Stimulated activated CD8-positive, alpha-beta memory T cell treated with anti-CD3 and anti-CD28 coated beads, Interleukin-4, amount 100 ng/mL, for 24 hours (primary cell): ENCODE results near the gene BRPF1.

ENCODE experiments used
- DNase-seq: peaks from one replicate; pipeline ENCODE4 v3.0.0-alpha.2; 2020; ENCODE audit warnings: low read depth

Gene BRPF1

GRCh38 chr3:9703736-9704346, 27.7 kb upstream of the BRPF1 start, which contains the start of gene CPNE9:
CPNE9 (plus strand) TSS chr3:9703833; CDS start chr3:9703997, 164 bp downstream.
- no peak for DNase-seq

- no peak for DNase-seq
Measured at GRCh38 chr3:9704347-9705322, 26.9 kb upstream of the BRPF1 start.

- no peak for DNase-seq
Measured at GRCh38 chr3:9710174-9710739, 21.3 kb upstream of the BRPF1 start.

- DNase-seq, result no peak
Measured at GRCh38 chr3:9712415-9712814, 19.1 kb upstream of the BRPF1 start.

GRCh38 chr3:9713142-9713541, 18.4 kb upstream of the BRPF1 start:
- DNase-seq, result no peak

GRCh38 chr3:9715136-9715535, 16.4 kb upstream of the BRPF1 start:
- no peak for DNase-seq

GRCh38 chr3:9715764-9716437, 15.6 kb upstream of the BRPF1 start:
- no peak for DNase-seq

GRCh38 chr3:9716801-9717555, 14.6 kb upstream of the BRPF1 start:
- DNase-seq, result no peak

GRCh38 chr3:9717563-9717962, 14.0 kb upstream of the BRPF1 start:
- DNase-seq, result no peak

GRCh38 chr3:9718118-9718517, 13.4 kb upstream of the BRPF1 start:
- no peak for DNase-seq

GRCh38 chr3:9721015-9721699, 10.4 kb upstream of the BRPF1 start:
- DNase-seq, result no peak

GRCh38 chr3:9721700-9722060, 9.9 kb upstream of the BRPF1 start:
- DNase-seq, result no peak

- DNase-seq, result no peak
Measured at GRCh38 chr3:9725775-9726515, 5.6 kb upstream of the BRPF1 start.

- DNase-seq, result no peak
Measured at GRCh38 chr3:9727041-9727595, 4.4 kb upstream of the BRPF1 start.

GRCh38 chr3:9727743-9728142, 3.8 kb upstream of the BRPF1 start:
- DNase-seq, result no peak

- no peak for DNase-seq
Measured at GRCh38 chr3:9729419-9729818, 2.1 kb upstream of the BRPF1 start.

- DNase-seq, result no peak
Measured at GRCh38 chr3:9730657-9731205, 804 bp upstream of the BRPF1 start.

- DNase-seq, result peak; percentile 32
Measured at GRCh38 chr3:9732080-9732739, 675 bp downstream of the BRPF1 start.

- no peak for DNase-seq
Measured at GRCh38 chr3:9732740-9733115, 1.2 kb downstream of the BRPF1 start.
